HUES6 (cell line): ENCODE measurements around the gene DCDC2C.

ENCODE experiments used
- H3K27ac ChIP-seq: 2 replicates; pipeline ENCODE4 v1.7.0; 2013; ENCODE audit warnings: low read depth, mild to moderate bottlenecking, low read length, inconsistent platforms
- H3K27me3 ChIP-seq: 2 replicates; pipeline ENCODE4 v1.6.1; 2013; ENCODE audit warnings: low read length; ENCODE audit not compliant: control insufficient read depth, insufficient read depth
- H3K36me3 ChIP-seq: 2 replicates; pipeline ENCODE4 v1.6.1; 2013; ENCODE audit warnings: low read length; ENCODE audit not compliant: control insufficient read depth, insufficient read depth
- H3K4me1 ChIP-seq: 2 replicates; pipeline ENCODE4 v1.6.1; 2013; ENCODE audit warnings: low read length; ENCODE audit not compliant: control insufficient read depth, insufficient read depth
- H3K4me3 ChIP-seq: 2 replicates; pipeline ENCODE4 v1.5.1; 2013; ENCODE audit warnings: low read depth, low read length
- H3K9ac ChIP-seq: one replicate; pipeline ENCODE4 v1.6.1; 2013; ENCODE audit warnings: mild to moderate bottlenecking, low read length
- H3K9me3 ChIP-seq: 2 replicates; pipeline ENCODE4 v1.6.1; 2013; ENCODE audit warnings: low read depth, low read length; ENCODE audit not compliant: control insufficient read depth, insufficient read depth

The DCDC2C gene

DNA sequence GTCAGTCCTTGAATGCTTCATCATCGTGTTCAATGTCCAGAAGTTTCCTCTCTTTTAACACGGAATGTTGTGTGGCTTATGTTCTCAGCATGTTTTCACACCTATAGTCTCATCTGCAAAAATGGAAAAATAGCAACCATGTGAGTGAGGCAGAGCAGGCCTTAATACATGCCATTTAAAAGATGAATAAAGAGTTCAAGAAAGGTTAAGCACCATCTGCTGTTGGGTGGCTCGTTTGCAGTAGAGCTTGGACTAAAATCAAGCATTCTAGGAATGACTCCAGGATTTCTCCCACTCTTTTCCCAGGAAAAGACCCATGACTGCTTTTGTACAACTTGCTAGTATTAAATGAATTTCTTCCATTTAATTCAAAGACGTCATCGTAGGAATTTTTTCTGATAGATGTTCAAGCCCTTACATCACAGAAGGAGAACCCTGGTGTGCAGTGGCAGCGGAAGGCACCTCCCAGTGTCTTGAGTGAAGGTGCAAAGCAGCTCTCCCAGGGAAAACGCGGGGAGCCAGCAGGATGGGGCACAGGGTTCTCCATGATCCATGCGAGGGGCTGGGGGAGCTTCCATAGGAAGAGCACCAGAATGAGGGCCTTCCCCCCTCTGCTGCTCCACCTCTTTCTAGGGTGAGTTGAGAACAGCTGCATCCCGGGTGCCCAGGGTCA lies 9.6 kb downstream of the DCDC2C start:
- H3K27ac ChIP-seq, result no peak overlapping the region
- H3K9me3 ChIP-seq, result peaks cover 3% of the 10 kb centered on the region; the same call in 1 of the 2 replicates
- H3K4me3 ChIP-seq, result no peak overlapping the region
- no peak overlapping the region for H3K9ac ChIP-seq
- no peaks in the 10 kb centered on the region for H3K27me3 ChIP-seq
- no peaks in the 10 kb centered on the region for H3K36me3 ChIP-seq
- no peaks in the 10 kb centered on the region for H3K4me1 ChIP-seq

DNA sequence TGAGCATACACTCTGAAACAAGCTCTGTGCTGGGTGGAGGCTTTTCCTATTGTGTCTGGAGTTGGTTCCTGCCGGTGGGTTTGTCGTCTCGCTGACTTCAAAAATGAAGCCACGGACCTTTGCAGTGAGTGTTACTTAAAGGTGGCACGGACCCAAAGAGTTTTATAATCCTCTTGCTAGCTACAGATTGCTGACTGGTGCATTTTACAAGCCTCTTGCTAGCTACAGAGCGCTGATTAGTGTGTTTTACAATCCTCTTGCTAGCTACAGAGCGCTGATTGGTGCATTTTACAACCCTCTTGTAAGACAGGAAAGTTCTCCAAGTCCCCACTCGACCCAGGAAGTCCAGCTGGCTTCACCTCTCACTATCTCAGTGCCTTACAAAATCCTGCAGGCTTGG lies 15.3 kb downstream of the DCDC2C start:
- Histone ChIP-seq H3K9me3 (peaks cover 9% of the 10 kb centered on the region), H3K36me3 (no peaks in the 10 kb centered on the region), H3K4me1 (no peaks in the 10 kb centered on the region)

DNA sequence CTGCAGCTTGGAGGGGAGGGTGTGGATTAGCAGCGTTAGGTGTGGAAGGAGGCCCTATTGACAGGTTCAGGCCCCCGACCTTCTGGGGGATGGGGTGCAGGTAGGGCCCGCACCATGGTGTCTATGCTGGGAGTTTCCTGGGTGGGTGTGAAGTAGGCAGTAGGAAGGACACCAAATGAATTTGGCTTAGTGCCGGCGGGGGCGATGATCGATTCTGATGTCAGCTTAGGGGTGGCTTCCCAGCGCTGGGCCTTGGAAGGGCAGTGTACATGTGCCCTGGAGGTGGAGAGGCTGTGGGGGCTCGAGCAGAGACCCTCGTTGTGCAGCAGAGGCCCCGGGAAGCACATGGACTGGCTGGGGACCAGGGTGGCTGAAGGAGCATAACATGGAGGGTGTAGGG lies 21.6 kb downstream of the DCDC2C start:
- H3K27me3 ChIP-seq, result peaks cover 22% of the 10 kb centered on the region; the same call in 1 of the 2 replicates
- H3K27ac ChIP-seq, result no peak overlapping the region
- H3K9ac ChIP-seq, result no peak overlapping the region
- H3K9me3 ChIP-seq, result peaks cover 8% of the 10 kb centered on the region
- H3K4me3 ChIP-seq, result no peak overlapping the region
- peaks cover 10% of the 10 kb centered on the region for H3K4me1 ChIP-seq
- no peaks in the 10 kb centered on the region for H3K36me3 ChIP-seq

More for the DNA sequence above, 15.3 kb downstream of the DCDC2C start:
- Histone ChIP-seq H3K27me3 (no peaks in the 10 kb centered on the region), H3K27ac (no peak overlapping the region), H3K9ac (no peak overlapping the region), H3K4me3 (no peak overlapping the region)

DNA sequence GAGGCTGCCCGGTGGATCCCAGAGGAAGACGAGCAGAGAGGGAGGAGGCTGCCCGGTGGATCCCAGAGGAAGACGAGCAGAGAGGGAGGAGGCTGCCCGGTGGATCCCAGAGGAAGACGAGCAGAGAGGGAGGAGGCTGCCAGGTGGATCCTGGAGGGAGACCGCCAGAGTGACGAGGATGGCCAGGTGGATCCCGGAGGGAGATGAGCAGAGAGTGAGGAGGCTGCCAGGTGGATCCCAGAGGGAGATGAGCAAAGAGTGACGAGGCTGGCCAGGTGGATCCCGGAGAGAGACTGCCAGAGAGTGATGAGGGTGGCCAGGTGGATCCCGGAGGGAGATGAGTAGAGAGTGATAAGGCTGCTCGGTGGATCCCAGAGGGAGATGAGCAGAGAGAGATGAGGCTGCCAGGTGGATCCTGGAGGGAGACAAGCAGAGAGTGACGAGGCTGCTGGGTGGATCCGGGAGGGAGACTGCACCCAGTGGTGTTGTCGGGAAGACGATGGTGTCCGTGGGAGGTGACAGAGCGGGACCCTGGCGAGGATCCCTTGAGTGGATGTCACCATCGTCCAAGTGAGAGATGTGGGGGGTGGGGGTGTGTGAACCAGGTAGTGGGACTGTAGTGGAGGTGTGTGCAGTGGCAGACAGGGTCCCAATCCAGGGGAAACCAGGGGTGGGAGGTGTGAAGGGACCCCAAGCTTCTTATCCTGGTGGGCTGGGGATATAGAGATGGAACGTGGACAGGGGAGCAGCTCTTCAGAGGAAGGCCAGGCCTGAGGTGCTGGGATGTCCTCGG lies 22.3 kb downstream of the DCDC2C start:
- H3K27me3 ChIP-seq, result peaks cover 22% of the 10 kb centered on the region; the same call in 1 of the 2 replicates
- H3K9me3 ChIP-seq, result peaks cover 6% of the 10 kb centered on the region; the same call in 1 of the 2 replicates
- H3K4me3 ChIP-seq, result no peak overlapping the region
- H3K9ac ChIP-seq, result no peak overlapping the region
- H3K4me1 ChIP-seq, result peaks cover 10% of the 10 kb centered on the region
- no peaks in the 10 kb centered on the region for H3K36me3 ChIP-seq
- H3K27ac ChIP-seq, result no peak overlapping the region

DNA sequence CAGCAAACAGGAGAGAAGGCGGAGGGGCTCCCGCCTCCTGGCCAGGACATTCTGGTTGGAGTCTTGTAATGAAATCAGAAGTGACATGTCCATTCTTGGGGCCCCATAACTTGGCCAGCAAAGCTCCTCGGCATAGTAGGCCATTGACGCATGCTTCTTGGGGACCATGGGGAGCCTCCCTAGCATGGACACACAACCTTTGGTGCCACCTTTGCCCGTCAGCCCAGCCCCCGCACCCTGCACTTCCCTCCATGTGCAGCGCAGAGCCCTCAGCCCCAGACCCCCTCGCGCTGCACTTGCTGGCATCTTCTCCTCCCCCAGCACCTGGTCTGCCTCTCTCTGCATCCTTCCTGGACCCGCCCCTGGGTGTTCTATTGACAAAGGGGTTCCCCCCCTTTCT lies 23.1 kb downstream of the DCDC2C start:
- H3K9me3 ChIP-seq, result peaks cover under 1% of the 10 kb centered on the region; the same call in 1 of the 2 replicates
- no peaks in the 10 kb centered on the region for H3K36me3 ChIP-seq
- no peak overlapping the region for H3K4me3 ChIP-seq
- peaks cover 22% of the 10 kb centered on the region; the same call in 1 of the 2 replicates for H3K27me3 ChIP-seq
- peaks cover 10% of the 10 kb centered on the region for H3K4me1 ChIP-seq
- H3K9ac ChIP-seq, result no peak overlapping the region
- no peak overlapping the region for H3K27ac ChIP-seq

DNA sequence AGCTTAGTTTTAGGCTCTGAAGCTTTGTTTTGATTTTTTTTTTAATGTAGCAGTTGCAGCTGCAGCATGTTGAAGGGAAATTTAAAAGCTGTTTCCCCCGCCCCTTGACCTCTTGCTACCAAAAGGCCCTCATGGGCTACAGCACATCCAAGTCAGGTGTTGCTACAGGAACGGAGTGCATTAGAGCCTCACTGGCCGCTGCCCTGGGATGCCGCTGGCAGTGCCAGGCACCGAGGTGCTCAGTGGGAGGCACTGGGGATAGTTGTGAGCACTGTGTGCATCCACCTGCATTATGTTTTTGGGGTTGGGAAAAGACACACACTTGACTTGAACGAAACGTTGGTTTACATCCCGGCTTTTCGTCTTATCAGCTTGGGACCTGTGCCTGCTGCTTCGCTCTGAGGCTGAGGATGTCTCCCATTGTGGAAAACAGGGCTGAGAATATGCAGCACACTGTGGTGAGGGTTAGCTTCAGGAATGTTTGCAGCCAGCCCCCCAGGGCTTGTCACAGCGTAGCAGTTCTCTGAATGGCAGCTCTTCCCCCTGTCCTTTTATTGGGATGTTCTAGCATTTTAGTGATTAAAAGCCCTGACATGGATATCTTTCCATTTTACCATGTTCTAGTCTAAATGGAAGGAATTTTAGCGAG lies 24.1 kb downstream of the DCDC2C start:
- peaks cover 22% of the 10 kb centered on the region; the same call in 1 of the 2 replicates for H3K27me3 ChIP-seq
- H3K4me1 ChIP-seq, result peaks cover 10% of the 10 kb centered on the region
- H3K27ac ChIP-seq, result no peak overlapping the region
- peak overlapping the region; percentile 43 for H3K9ac ChIP-seq
- H3K36me3 ChIP-seq, result no peaks in the 10 kb centered on the region
- H3K9me3 ChIP-seq, result no peaks in the 10 kb centered on the region
- H3K4me3 ChIP-seq, result peak overlapping the region; percentile 47

DNA sequence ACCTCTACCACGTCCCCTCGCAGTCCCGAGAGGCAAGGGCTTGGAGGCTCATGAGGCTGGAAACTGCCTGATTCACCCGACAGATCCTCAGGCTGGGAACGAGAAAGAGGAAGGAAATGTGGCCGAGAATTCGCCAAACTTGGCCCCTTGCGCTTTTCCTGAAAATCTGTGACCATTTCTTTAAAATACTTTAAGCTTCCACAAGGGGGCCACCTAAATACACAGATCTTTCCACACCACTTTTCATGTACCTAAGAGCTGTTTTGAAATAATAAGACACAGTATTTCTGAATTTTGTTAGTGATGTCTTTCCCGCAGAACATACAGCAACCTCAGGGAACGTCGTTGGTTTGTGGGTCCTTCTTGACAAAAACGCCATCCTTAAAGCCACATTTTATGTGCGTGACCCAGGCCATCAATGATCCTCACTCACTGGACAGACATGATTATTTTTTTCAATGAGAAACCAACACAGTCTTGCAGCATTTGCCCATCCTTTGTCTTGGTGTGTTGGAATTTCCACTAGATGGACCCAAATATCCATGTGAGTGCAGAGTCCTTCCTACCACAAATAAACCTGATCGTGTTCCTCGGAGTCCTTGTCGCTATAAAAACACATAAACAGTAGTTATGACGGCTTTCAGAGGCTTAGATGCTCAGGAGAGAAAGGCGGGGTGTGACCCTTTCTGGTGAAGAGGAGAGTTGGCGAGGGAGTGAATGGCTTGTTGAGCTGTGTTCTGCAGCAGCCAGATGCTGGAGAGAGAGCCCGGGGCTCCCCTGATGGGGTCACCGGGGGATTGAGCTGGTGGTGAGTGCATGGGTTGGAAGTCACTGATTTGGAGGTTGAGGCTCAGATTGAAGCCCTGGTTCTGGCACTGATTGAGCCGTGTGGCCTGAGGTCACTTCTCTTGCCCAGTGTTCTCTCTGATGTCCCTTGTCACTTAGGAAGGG lies 25.0 kb downstream of the DCDC2C start:
- Histone ChIP-seq H3K27me3 (peaks cover 22% of the 10 kb centered on the region; the same call in 1 of the 2 replicates), H3K4me3 (peak overlapping the region; percentile 47), H3K9ac (peak overlapping the region; percentile 43), H3K4me1 (peaks cover 10% of the 10 kb centered on the region), H3K27ac (no peak overlapping the region), H3K9me3 (no peaks in the 10 kb centered on the region), H3K36me3 (no peaks in the 10 kb centered on the region)

DNA sequence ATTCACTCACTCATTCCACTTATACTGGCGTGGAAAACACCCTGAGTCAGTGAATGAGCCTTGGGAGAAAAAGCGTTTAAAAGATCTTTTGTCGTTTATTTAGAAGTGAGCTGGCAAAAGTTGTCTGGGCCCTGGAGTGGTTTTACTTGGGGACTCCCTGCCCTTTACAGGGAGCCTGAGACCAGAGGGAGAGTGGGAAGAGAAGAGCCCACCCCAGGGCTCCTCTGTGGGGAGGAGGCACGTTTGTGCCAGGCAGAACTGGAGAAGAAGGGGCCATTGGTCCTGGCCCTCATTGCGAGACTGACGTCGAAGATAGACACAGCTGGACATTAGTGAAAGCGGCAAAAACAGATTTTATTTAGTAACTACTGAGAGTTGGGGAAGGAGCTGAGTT lies 25.7 kb downstream of the DCDC2C start:
- Histone ChIP-seq H3K27me3 (peaks cover 22% of the 10 kb centered on the region; the same call in 1 of the 2 replicates), H3K4me3 (no peak overlapping the region), H3K9ac (no peak overlapping the region), H3K4me1 (peaks cover 10% of the 10 kb centered on the region), H3K36me3 (no peaks in the 10 kb centered on the region), H3K9me3 (no peaks in the 10 kb centered on the region), H3K27ac (no peak overlapping the region)

DNA sequence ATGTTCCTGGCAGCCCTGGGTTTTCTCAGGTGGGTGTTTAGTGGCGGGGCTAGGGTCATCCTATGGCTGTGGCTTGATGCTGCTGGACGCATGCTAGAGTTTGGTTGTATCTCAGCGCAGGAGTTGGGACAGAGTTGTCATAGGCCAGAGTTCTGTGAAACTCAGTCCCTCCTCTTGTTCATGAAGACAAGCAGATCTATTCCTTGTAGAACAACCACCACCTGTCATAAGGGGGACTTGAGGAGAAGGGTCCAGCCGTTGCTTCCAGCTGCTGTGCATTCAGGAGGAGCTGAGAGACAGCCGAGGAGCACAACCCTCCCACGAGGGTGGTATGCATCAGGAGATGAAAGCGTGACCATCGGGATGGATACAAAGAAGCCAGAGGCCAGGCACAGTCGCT lies 26.4 kb downstream of the DCDC2C start:
- no peak overlapping the region for H3K9ac ChIP-seq

DNA sequence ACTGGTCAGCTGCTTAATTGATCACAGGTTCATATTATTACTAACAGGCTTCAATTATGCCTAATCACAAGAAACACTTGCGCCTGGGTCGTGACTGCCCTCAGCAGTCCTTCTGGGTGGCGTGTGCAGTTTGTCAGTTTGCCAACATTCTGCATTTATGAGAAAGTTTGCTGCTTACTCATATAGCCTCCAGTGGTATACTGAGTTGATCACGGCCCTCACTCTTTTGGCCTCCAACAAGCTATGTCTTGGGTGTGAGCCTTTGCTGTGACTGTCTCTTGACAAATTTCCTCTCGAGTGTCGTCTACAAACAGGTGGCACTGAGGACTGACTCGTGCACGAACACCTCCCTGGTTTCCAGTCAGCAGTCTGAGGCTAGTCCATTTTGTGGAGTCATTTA lies 27.3 kb downstream of the DCDC2C start:
- Histone ChIP-seq H3K9ac (no peak overlapping the region), H3K36me3 (no peaks in the 10 kb centered on the region), H3K9me3 (no peaks in the 10 kb centered on the region), H3K4me3 (no peak overlapping the region), H3K27ac (no peak overlapping the region), H3K27me3 (peaks cover 15% of the 10 kb centered on the region; the same call in 1 of the 2 replicates), H3K4me1 (peaks cover 10% of the 10 kb centered on the region)

More for the DNA sequence above, 26.4 kb downstream of the DCDC2C start:
- peaks cover 17% of the 10 kb centered on the region; the same call in 1 of the 2 replicates for H3K27me3 ChIP-seq
- no peaks in the 10 kb centered on the region for H3K9me3 ChIP-seq
- peaks cover 10% of the 10 kb centered on the region for H3K4me1 ChIP-seq
- no peak overlapping the region for H3K27ac ChIP-seq
- no peak overlapping the region for H3K4me3 ChIP-seq
- no peaks in the 10 kb centered on the region for H3K36me3 ChIP-seq
